ENCODE results near the gene FAM162A. TPM values are rescaled to one million over a fixed set of nuclear protein-coding genes. Genes with fewer than 3 reads are reported as not detected.
"Not testable (repeated sequence)": the region's sequence is repeated elsewhere in the genome, so short reads cannot be mapped to it uniquely, and the experiment has no call there.

The FAM162A gene
- total and polyA plus RNA-seq, 12 donors = 111 to 219 (median 140) TPM

GRCh38 chr3:122430371-122430770, 46.4 kb downstream of the FAM162A start:
- WGBS, 2 donors = 98 to 100% methylated on average over 2 of the region's 2 CpGs
- Histone ChIP-seq H3K36me3 (peaks cover 0 to 98% (median 41%) of the 10 kb centered on the region in 9 donors), H3K27ac (no peak overlapping the region), H3K4me3 (no peak overlapping the region), H3K4me1 (no peaks in the 10 kb centered on the region), H3K27me3 (no peaks in the 10 kb centered on the region), H3K9me3 (peaks cover 0 to 13% (median 0%) of the 10 kb centered on the region in 11 donors)
- intact Hi-C loops (cut with DNase I) = no loop called here
- ATAC-seq (no peak), DNase-seq (no peak)
- TF ChIP-seq CTCF (IDR thresholded peaks at IDR 0.05) = no peak

GRCh38 chr3:122435950-122436349, 52.0 kb downstream of the FAM162A start:
- intact Hi-C loops (cut with DNase I) = no loop called here
- no peak overlapping the region for H3K4me3 ChIP-seq
- DNase-seq (no peak), ATAC-seq (no peak)
- H3K27ac ChIP-seq = no peak overlapping the region
- H3K9me3 ChIP-seq = peaks cover 0 to 15% (median 8%) of the 10 kb centered on the region in 11 donors
- WGBS, 2 donors = 93 to 97% methylated on average over 9 of the region's 9 CpGs
- TF ChIP-seq CTCF (IDR thresholded peaks at IDR 0.05) = no peak
- no peaks in the 10 kb centered on the region for H3K27me3 ChIP-seq
- H3K36me3 ChIP-seq = peaks cover 3 to 100% (median 69%) of the 10 kb centered on the region in 9 donors
- H3K4me1 ChIP-seq = no peaks in the 10 kb centered on the region

GRCh38 chr3:122443090-122443489, 59.1 kb downstream of the FAM162A start:
- Histone ChIP-seq H3K9me3 (peaks cover 0 to 14% (median 3%) of the 10 kb centered on the region in 11 donors), H3K27me3 (no peaks in the 10 kb centered on the region), H3K4me1 (peaks cover 0 to 5% (median 0%) of the 10 kb centered on the region in 9 donors), H3K36me3 (peaks cover 0 to 99% (median 50%) of the 10 kb centered on the region in 9 donors), H3K4me3 (no peak overlapping the region), H3K27ac (no peak overlapping the region)
- ATAC-seq (no peak), DNase-seq (no peak)
- 78 to 82% methylated on average over 10 of the region's 10 CpGs for WGBS, 2 donors
- intact Hi-C loops (cut with DNase I) = no loop called here
- TF ChIP-seq CTCF (IDR thresholded peaks at IDR 0.05) = no peak

- DNase-seq; H3K27me3 ChIP-seq; intact Hi-C loops (cut with DNase I); H3K4me3 ChIP-seq; H3K27ac ChIP-seq; H3K4me1 ChIP-seq; ATAC-seq: not testable (repeated sequence)
- 96 to 97% methylated on average over 11 of the region's 11 CpGs for WGBS, 2 donors
- peaks cover 0 to 99% (median 41%) of the 10 kb centered on the region in 9 donors for H3K36me3 ChIP-seq
- H3K9me3 ChIP-seq = peaks cover 0 to 14% (median 3%) of the 10 kb centered on the region in 11 donors
Measured at GRCh38 chr3:122443762-122444490, 59.9 kb downstream of the FAM162A start.

- ATAC-seq; H3K4me1 ChIP-seq; H3K4me3 ChIP-seq; intact Hi-C loops (cut with DNase I); DNase-seq; H3K27ac ChIP-seq; H3K27me3 ChIP-seq: not testable (repeated sequence)
- peaks cover 0 to 14% (median 3%) of the 10 kb centered on the region in 11 donors for H3K9me3 ChIP-seq
- peaks cover 0 to 99% (median 41%) of the 10 kb centered on the region in 9 donors for H3K36me3 ChIP-seq
- WGBS, 2 donors = 97 to 98% methylated on average over 5 of the region's 5 CpGs
Measured at GRCh38 chr3:122444491-122444887, 60.5 kb downstream of the FAM162A start.

GRCh38 chr3:122448218-122448617, 64.2 kb downstream of the FAM162A start:
- H3K4me1 ChIP-seq; ATAC-seq; intact Hi-C loops (cut with DNase I); H3K27me3 ChIP-seq; H3K27ac ChIP-seq; DNase-seq; H3K4me3 ChIP-seq: not testable (repeated sequence)
- peaks cover 0 to 96% (median 49%) of the 10 kb centered on the region in 9 donors for H3K36me3 ChIP-seq
- H3K9me3 ChIP-seq = peaks cover 0 to 14% (median 3%) of the 10 kb centered on the region in 11 donors
- WGBS, 2 donors = 98% methylated on average over 6 of the region's 6 CpGs
